AG08395 (cell line): ENCODE data around the gene ANKS3.

Experiments
- DNase-seq: peaks from one replicate; pipeline ENCODE4 v3.0.0; 2012; ENCODE audit warnings: mixed read lengths, low spot score

ANKS3 gene

DNA sequence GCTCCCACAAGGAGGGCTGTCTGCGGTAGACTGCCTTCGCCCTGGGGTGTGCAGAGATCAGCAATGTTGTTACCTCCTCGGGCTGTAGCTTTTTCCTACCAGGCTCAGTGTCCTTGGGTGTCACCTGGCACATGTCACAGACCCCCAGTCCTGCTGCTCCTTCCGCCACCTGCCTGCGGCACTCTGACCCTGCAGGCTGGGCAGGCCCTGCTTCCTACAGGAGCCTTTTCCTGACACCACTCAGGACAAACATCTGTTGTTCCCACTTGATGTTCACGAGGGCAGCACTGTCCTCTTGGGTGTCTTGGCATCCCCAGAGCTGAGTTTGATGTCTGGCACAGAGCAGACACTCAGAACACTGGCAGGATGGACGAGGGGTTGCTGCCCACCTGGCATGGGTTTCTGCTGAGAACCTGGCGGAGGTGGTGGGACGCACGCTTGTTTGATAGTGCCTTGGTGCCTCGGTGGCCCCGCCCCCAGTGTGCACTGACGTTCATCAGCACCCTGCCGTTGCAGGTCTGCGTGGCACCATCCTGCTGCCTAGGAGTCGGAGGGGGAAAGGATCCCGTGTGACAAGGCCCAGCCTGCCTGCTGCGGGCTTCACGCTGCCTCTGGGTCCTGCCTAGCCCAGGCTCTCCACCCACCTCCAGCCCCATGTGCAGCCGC, 67.4 kb downstream of the ANKS3 start:
- DNase-seq, result no peak

GRCh38 chr16:4664538-4665418, 69.3 kb downstream of the ANKS3 start:
- no peak for DNase-seq

GRCh38 chr16:4663777-4664465, 70.2 kb downstream of the ANKS3 start:
- DNase-seq, result no peak

DNA sequence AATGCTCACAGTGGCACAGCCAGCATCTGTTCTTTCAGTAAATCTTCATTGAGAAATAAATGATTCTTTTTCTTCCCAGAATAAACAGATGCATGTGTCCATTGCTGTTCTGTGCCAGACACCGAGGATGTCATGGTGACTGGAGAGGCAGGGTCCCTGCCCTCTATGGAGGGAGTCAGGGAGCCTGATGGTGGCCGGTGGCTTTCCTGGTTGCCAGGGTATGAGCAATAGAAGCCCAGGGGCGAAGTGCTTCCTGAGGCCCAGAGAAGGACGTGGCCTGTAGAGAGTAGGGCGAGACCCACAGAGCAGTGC, 70.7 kb downstream of the ANKS3 start:
- no peak for DNase-seq

- DNase-seq, result no peak
Measured at GRCh38 chr16:4661661-4662060, 72.4 kb downstream of the ANKS3 start.

GRCh38 chr16:4660454-4661007, 73.5 kb downstream of the ANKS3 start:
- peak; percentile 63 for DNase-seq

DNA sequence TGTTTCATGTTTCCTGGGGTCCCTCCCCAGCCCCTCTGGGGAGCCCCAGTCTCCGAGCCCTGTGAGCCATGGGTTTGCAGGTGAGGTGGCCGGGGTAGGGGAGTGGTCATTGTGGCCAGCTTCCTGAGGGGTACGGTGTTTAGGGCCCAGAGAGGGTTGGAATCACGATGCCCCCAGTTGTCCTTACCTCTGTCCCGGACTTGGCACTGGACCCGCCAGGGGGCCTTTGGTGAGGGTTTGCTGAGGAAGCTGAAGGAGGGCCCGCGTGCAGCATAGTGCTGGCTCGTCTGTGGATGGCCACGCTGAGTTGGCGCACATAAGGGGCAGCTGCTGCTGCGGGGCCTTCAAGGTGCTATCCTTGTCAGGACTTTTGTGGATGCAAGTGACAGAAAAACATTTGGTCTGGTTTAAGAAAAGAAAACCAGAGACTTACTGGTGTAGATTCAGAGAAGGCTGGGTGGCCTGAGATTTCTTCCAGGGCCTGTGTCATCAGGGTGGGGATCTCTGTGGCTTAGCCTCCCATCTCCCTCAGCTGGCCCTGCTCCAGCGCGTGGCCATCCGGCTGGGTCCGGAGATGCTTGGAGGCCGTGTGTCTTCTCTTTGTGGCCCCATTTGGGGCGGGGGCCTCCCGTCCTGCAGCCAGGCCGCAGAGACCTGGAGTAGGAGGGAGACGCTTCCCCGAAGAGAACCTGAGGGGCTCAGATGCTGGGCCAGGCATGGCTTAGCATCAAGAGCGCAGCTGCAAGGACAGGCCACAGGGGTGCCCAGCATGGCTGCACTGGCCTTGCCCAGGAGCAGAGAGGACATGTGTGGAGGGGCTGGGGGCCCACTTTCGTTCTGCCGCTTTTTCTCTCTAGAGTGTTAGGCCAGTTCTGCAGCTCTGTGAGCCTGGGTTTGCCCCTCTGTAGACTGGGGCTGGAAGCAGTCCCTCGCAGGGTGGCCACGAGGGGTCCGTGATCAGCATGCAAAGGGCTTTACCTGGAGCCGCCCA, 74.4 kb downstream of the ANKS3 start:
- no peak for DNase-seq

DNA sequence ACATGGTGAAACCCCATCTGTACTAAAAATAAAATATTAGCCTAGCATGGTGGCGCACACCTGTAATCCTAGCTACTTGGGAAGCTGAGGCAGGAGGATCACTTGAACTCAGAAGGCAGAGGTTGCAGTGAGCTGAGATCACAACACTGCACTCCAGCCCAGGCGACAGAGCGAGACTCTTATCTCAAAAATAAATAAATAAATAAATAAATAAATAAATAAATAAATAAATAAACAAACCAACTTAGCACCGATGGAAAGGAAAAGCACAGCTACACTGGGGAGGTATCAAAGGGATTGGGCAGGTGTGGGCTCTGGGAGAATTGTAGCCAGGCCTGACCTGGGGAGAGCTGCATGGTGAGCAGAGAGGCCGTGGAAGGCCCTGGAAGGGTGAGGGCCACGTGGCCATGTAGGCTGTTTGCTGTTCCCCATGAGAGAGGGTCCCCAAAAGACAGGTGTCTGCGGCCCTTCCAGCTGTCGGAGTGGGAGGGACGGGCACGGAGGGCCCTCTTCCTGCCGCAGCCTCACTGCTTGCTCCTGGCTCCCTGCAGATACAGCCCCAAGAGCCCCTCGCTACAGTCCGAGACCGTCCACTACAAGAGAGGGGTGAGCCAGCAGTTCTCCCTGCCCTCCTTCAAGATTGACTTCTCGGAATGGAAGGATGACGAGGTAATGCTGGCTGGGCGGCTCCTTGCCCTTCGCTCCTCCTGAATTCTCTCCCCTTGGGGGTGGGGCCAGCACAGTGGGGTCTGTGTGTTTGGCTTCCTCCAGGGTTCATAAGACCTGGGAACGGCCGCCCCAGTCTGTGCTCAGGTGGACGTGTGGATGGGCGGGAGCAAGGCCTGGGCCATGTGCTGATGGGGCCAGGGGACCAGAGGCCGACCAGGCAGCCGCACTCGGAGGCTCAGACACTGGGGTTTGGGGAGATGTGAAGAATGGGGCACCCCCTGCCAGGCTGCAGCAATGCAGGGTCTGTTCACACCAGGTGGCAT, 77.1 kb downstream of the ANKS3 start:
- DNase-seq, result no peak

GRCh38 chr16:4656221-4656620, 77.8 kb downstream of the ANKS3 start:
- DNase-seq, result no peak

GRCh38 chr16:4655801-4656200, 78.3 kb downstream of the ANKS3 start:
- DNase-seq, result no peak

DNA sequence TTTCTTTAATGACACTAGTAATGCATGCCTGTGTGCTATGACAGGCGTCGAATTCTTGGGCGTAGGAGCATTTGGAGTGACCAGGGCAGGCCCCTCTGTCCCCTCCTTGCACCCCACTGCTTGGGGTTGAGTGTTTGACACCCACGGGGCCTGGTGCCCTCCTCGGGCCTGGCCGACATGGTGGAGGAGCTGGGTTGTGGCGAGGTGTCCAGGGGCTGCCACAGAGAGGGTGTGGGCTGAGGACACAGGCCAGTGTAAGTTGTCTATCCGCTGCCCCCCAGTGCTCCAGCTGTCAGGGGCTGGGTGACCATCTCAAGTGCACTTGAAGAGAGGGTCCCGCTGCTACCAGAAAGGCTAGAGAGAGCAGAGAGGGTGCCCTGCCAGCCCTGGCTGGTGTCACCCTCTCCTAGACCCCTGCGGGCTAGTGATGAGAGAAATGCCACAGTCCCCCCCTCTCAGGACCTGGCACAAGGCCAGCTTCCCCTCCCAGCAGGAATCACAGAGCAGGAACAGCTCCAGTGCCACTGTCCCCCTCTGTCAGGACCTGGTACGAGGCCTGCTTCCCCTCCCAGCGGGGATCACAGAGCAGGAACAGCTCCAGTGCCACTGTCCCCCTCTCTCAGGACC, 79.0 kb downstream of the ANKS3 start:
- no peak for DNase-seq

GRCh38 chr16:4654011-4654963, 79.8 kb downstream of the ANKS3 start:
- no peak for DNase-seq

DNA sequence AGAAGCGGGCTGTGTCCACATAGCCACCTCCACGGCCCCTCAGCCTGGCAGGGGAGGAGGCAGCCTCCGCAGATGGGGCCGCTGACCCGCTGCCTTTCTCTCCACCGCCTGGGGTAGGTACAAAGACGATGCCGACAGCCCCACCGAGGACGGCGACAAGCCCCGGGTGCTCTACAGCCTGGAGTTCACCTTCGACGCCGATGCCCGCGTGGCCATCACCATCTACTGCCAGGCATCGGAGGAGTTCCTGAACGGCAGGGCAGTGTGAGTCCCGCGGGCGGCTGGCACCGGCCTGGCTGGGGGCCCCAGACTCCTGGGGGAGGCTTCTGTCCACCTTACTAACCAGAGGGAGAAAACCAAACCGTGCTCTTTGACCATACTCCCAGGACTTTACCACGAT, 81.5 kb downstream of the ANKS3 start:
- DNase-seq, result no peak

DNA sequence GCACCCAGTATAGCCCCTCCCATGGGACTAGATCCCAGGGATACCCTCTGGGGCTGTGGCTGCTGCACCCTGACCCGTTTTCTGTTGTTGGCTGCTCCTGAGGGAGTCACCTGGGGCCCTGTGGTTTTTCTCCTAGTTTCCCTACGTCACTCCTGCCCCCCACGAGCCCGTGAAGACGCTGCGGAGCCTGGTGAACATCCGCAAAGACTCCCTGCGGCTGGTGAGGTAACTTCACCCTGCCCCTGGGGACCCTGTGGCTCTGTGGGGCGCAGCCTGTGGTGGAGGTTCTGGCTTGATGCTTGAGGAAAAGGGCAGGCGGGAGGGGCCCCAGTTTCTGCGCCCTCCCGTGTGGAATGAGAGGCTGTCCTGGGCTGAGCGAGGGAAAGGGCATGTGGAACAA, 82.2 kb downstream of the ANKS3 start:
- DNase-seq, result no peak

DNA sequence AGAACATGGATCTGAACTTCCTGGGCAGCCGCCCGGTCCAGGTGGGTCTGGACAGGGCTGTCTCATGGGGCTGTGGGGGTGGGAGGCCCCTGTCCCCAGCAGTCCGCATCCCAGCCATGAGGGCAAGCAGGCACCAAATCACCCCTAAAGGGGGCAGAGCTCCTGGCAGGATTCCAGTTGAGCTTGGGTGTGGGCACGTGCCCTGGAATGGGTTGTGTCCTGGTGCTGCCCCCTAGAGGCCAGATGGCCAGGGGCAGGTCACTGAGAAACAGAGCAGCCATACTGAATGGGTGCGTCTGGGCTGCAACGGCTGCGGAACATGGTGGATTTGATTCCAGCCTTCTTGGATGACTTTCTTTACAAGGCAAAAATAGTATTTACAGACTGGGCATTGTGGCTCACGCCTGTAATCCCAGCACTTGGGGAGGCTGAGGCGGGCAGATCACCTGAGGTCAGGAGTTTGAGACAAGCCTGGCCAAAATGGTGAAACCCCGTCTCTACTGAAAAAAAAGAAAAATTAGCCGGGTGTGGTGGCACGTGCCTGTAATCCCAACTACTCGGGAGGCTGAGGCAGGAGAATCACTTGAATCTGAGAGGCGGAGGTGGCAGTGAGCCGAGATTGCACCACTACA, 83.5 kb downstream of the ANKS3 start:
- peak; percentile 70 for DNase-seq

DNA sequence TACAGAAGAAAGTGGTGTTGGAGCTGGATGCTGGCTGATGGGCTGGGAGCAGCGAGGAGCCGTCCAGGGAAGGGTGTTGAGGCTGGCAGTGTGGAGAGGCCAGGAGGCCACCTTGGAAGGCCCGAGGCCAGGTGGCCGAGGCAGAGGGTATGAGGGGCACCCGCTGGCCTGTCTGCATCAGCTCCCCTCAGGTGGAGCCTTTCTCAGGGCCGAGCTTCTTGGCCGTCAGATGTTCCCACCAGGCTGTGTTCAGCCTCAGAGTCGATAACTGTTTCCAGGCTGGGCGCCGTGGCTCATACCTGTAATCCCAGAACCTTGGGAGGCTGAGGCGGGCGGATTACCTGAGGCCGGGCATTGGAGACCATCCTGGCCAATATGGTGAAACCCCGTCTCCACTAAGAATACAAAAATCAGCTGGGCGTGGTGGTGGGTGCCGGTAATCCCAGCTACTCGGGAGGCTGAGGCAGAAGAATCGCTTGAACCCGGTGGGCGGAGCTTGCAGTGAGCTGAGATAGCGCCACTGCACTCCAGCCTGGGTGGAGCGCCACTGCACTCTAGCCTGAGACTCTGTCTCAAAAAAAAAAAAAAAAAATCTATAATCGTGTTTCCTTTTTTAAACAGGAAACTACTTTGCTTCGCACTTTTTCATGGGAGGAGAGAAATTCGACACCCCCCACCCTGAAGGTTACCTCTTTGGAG, 84.2 kb downstream of the ANKS3 start:
- DNase-seq, result no peak

DNA sequence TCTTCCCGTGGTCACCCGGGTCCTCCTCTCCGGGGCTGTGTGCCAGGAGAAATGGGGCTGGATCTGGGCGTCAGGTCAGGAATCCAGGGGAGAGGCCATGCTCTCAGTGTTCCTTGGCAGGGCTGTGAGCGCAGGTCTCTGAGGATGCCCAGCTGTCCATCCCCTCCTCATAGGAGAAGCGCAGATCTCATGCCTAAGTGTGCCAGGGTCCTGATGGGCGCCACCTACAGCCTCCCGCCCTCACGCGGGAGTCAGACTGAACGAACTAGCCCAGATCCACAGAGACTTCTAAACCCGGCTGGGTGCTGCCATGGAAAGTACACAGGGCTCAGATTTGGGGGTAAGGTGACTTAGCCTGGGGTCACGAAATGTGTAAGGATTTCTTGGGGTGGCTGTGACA, 85.2 kb downstream of the ANKS3 start:
- no peak for DNase-seq

DNA sequence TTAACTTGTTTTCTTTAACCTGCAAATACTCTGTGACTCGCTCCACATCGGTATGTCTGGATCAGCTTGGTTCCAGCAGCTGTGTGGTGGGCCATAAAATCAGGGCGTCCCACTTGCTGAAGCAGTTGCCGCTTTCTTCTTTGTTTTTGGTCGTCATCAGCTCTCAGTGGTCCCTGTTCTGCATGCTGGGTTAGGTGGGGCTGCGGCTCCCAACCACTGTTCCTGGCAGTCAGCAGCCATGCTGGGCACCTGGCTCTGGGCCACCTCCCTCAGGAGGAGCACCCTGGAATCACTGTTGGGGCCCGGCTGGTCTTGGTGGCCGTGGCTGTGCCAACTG, 86.5 kb downstream of the ANKS3 start:
- no peak for DNase-seq
